Thymus (tissue), 11 donors: ENCODE measurements around the gene CHD9. TPM values are rescaled to one million over a fixed set of nuclear protein-coding genes. Genes with fewer than 3 reads are reported as not detected.
A peak's percentile ranks its signal among the peaks of the same experiment; 100 is the strongest.

ENCODE experiments used
- DNase-seq, 9 donors: peaks; one replicate each; pipeline ENCODE4 v3.0.0-alpha.2; 2013; ENCODE audit warnings: low spot score in 9 of 9, low read depth in 6 of 9, missing footprints in 1 of 9
- H3K27ac ChIP-seq, 2 donors: one replicate each; pipeline ENCODE4 v1.5.1; 2013; ENCODE audit warnings: control low read depth in 1 of 2, low read depth in 1 of 2, low read length in 1 of 2, mild to moderate bottlenecking in 1 of 2, moderate library complexity in 1 of 2
- H3K27me3 ChIP-seq, 2 donors: one replicate each; pipeline ENCODE4 v1.5.1; 2013; ENCODE audit warnings: low read length in 1 of 2; ENCODE audit not compliant: control insufficient read depth in 2 of 2, insufficient read depth in 1 of 2
- H3K36me3 ChIP-seq, 2 donors: one replicate each; pipeline ENCODE4 v1.5.1; 2013; ENCODE audit warnings: low read length in 1 of 2, mild to moderate bottlenecking in 1 of 2, moderate library complexity in 1 of 2; ENCODE audit not compliant: control insufficient read depth in 2 of 2, insufficient read depth in 2 of 2
- H3K4me1 ChIP-seq, 2 donors: one replicate each; pipeline ENCODE4 v1.5.1; 2013; ENCODE audit warnings: low read length in 2 of 2; ENCODE audit not compliant: control insufficient read depth in 2 of 2, insufficient read depth in 2 of 2
- H3K4me3 ChIP-seq, 2 donors: one replicate each; pipeline ENCODE4 v1.5.1; 2013; ENCODE audit warnings: low read length in 2 of 2, control low read depth in 1 of 2, mild to moderate bottlenecking in 1 of 2
- H3K9me3 ChIP-seq, 2 donors: one replicate each; pipeline ENCODE4 v1.5.1; 2013; ENCODE audit warnings: low read length in 1 of 2, mild to moderate bottlenecking in 1 of 2; ENCODE audit not compliant: control insufficient read depth in 2 of 2, insufficient read depth in 1 of 2
- WGBS: extraction: QIAGEN DNeasy Blood & Tissue Kit; methylation state at CpG from one replicate; pipeline ENCODE4 v1.1.7; 2013; 5-methylcytosine and 5-hydroxymethylcytosine counted together
- polyA plus RNA-seq: library from polyadenylated mRNA; stranded (reverse); fragments of 200-250 nt; gene quantifications from one replicate; pipeline ENCODE4 v1.2.3, GENCODE V29; 2013
- total RNA-seq: library from RNA; stranded (reverse); fragments of 120-200 nt; gene quantifications from one replicate; pipeline ENCODE4 v1.2.4, GENCODE V29; 2013
- donor health status: healthy.

The CHD9 gene
- total and polyA plus RNA-seq, 2 donors = 15.3 to 43.7 TPM

GRCh38 chr16:53112015-53112414, 57.2 kb downstream of the CHD9 start:
- Histone ChIP-seq H3K4me3 (no peak overlapping the region), H3K27ac (no peak overlapping the region), H3K36me3 (no peaks in the 10 kb centered on the region), H3K27me3 (no peaks in the 10 kb centered on the region), H3K4me1 (no peaks in the 10 kb centered on the region), H3K9me3 (no peaks in the 10 kb centered on the region)
- WGBS = 83% methylated on average over 1 of the region's 1 CpG
- no peak for DNase-seq

- H3K4me1 ChIP-seq = no peaks in the 10 kb centered on the region
- no peak overlapping the region for H3K4me3 ChIP-seq
- H3K9me3 ChIP-seq = no peaks in the 10 kb centered on the region
- H3K27me3 ChIP-seq = no peaks in the 10 kb centered on the region
- no peak for DNase-seq
- WGBS = 98% methylated on average over 2 of the region's 2 CpGs
- no peaks in the 10 kb centered on the region for H3K36me3 ChIP-seq
- no peak overlapping the region for H3K27ac ChIP-seq
Measured at GRCh38 chr16:53115047-53115446, 60.3 kb downstream of the CHD9 start.

GRCh38 chr16:53115773-53116172, 61.0 kb downstream of the CHD9 start:
- no peaks in the 10 kb centered on the region for H3K27me3 ChIP-seq
- no peaks in the 10 kb centered on the region for H3K9me3 ChIP-seq
- no peak overlapping the region for H3K27ac ChIP-seq
- no peak overlapping the region for H3K4me3 ChIP-seq
- H3K36me3 ChIP-seq = no peaks in the 10 kb centered on the region
- no peaks in the 10 kb centered on the region for H3K4me1 ChIP-seq
- WGBS = 97% methylated on average over 4 of the region's 4 CpGs
- DNase-seq = no peak

GRCh38 chr16:53121043-53121620, 66.3 kb downstream of the CHD9 start:
- no peaks in the 10 kb centered on the region for H3K27me3 ChIP-seq
- no peaks in the 10 kb centered on the region for H3K9me3 ChIP-seq
- no peaks in the 10 kb centered on the region for H3K36me3 ChIP-seq
- WGBS = 36% methylated on average over 2 of the region's 2 CpGs
- no peak overlapping the region for H3K4me3 ChIP-seq
- H3K27ac ChIP-seq = no peak overlapping the region
- DNase-seq = no peak
- H3K4me1 ChIP-seq = no peaks in the 10 kb centered on the region

- Histone ChIP-seq H3K9me3 (no peaks in the 10 kb centered on the region), H3K27me3 (no peaks in the 10 kb centered on the region), H3K4me1 (no peaks in the 10 kb centered on the region), H3K4me3 (no peak overlapping the region), H3K27ac (no peak overlapping the region), H3K36me3 (no peaks in the 10 kb centered on the region)
- 34% methylated on average over 1 of the region's 1 CpG for WGBS
- DNase-seq = no peak
Measured at GRCh38 chr16:53121661-53122060, 66.9 kb downstream of the CHD9 start.

- H3K27me3 ChIP-seq = no peaks in the 10 kb centered on the region
- no peaks in the 10 kb centered on the region for H3K4me1 ChIP-seq
- DNase-seq = no peak
- no peak overlapping the region for H3K27ac ChIP-seq
- no peak overlapping the region for H3K4me3 ChIP-seq
- no peaks in the 10 kb centered on the region for H3K9me3 ChIP-seq
- WGBS = 98% methylated on average over 3 of the region's 3 CpGs
- H3K36me3 ChIP-seq = no peaks in the 10 kb centered on the region
Measured at GRCh38 chr16:53123747-53124146, 69.0 kb downstream of the CHD9 start.

GRCh38 chr16:53126390-53126789, 71.6 kb downstream of the CHD9 start:
- H3K27me3 ChIP-seq = peaks cover 0 to 2% of the 10 kb centered on the region in 2 donors
- WGBS = over 99% methylated on average over 5 of the region's 5 CpGs

GRCh38 chr16:53129281-53130158, 74.7 kb downstream of the CHD9 start:
- H3K36me3 ChIP-seq = no peaks in the 10 kb centered on the region
- peak overlapping the region; percentile 72 to 76 for H3K27ac ChIP-seq
- peak in 2 of 9 donors; percentile 23 to 62 for DNase-seq
- H3K9me3 ChIP-seq = no peaks in the 10 kb centered on the region
- peak overlapping the region; percentile 63 to 86 for H3K4me3 ChIP-seq
- 47% methylated on average over 25 of the region's 25 CpGs for WGBS
- H3K4me1 ChIP-seq = peaks cover 4 to 5% of the 10 kb centered on the region in 2 donors
- peaks cover 0 to 2% of the 10 kb centered on the region in 2 donors for H3K27me3 ChIP-seq

More at GRCh38 chr16:53126390-53126789, 71.6 kb downstream of the CHD9 start:
- peaks cover 0 to 3% of the 10 kb centered on the region in 2 donors for H3K4me1 ChIP-seq
- no peak overlapping the region for H3K27ac ChIP-seq
- no peak overlapping the region for H3K4me3 ChIP-seq
- no peaks in the 10 kb centered on the region for H3K36me3 ChIP-seq
- no peak for DNase-seq
- no peaks in the 10 kb centered on the region for H3K9me3 ChIP-seq
